CD4-positive, alpha-beta T cell treated with Interleukin-4 for 4 hours (primary cell): Measurements from ENCODE around the gene ADCK2.
"Not testable (repeated sequence)": the region's sequence is repeated elsewhere in the genome, so short reads cannot be mapped to it uniquely, and the experiment has no call there.

Source experiments
- DNase-seq: peaks from one replicate; pipeline ENCODE4 v3.0.0-alpha.2; 2020

The ADCK2 gene, protein sequence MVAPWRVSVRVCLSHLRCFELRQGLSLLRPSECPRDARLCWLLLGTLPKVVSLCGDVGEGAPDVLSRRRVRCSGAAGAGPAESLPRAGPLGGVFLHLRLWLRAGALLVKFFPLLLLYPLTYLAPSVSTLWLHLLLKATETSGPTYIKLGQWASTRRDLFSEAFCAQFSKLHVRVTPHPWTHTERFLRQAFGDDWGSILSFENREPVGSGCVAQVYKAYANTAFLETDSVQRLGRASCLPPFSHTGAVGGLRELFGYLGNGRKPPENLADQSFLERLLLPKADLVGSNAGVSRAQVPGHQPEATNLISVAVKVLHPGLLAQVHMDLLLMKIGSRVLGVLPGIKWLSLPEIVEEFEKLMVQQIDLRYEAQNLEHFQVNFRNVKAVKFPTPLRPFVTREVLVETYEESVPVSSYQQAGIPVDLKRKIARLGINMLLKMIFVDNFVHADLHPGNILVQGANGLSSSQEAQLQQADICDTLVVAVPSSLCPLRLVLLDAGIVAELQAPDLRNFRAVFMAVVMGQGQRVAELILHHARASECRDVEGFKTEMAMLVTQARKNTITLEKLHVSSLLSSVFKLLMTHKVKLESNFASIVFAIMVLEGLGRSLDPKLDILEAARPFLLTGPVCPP

DNA sequence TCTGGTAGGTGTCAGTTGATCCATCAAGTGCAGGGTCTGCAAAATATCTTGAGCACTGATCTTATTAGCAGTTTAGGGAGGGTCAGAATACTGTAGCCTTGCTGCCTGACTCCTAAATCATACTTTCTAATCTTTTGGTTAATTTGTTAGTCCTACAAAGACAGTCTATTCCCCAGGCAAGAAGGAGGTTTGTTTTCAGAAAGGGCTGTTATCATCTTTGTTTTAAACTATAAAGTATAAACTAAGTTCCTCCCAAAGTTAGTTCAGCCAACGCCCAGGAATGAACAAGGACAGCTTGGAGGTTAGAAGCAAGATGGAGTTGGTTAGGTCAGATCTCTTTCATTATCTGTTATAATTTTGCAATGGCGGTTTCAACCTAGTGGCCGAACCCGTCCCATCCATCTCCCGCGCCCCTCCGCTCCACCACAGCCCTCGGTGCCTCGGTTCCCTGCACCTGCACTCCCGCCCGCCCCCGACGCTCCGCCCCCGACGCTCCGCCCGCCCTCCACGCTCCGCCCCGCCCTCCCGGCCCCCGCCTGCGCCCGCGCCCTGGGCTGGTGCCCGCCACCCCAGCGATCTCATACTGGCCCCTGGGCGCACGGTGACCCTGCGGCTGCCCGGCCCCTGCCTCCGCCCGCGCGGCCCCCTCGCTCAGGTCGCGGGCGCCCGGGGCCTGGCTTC lies at the start of gene ADCK2:
TSS of gene ADCK2 (plus strand) at position 564 of the 681 bp plus-strand sequence. CDS start 386 bp downstream, outside the sequence.
- DNase-seq, result peak; percentile 43

DNA sequence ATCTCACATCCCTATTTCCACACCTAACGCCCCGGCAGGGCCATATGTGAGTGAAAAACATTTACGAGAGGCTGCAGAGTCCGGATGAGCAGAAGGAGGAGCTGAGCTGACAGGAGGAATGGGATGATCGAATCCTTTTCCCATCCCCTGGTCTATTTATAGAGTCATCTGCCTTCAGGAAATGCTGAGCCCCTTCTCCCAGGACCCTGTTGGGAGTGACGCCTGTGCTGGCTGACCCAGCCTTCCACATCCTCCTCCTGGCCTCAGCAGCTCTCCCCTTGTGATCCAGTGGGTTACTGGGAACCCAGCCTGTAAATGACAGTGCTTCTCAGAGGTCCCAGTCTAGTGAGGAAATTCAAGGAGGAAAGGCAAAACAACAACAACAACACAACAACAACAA lies 48.8 kb upstream of the ADCK2 start:
- no peak for DNase-seq

DNA sequence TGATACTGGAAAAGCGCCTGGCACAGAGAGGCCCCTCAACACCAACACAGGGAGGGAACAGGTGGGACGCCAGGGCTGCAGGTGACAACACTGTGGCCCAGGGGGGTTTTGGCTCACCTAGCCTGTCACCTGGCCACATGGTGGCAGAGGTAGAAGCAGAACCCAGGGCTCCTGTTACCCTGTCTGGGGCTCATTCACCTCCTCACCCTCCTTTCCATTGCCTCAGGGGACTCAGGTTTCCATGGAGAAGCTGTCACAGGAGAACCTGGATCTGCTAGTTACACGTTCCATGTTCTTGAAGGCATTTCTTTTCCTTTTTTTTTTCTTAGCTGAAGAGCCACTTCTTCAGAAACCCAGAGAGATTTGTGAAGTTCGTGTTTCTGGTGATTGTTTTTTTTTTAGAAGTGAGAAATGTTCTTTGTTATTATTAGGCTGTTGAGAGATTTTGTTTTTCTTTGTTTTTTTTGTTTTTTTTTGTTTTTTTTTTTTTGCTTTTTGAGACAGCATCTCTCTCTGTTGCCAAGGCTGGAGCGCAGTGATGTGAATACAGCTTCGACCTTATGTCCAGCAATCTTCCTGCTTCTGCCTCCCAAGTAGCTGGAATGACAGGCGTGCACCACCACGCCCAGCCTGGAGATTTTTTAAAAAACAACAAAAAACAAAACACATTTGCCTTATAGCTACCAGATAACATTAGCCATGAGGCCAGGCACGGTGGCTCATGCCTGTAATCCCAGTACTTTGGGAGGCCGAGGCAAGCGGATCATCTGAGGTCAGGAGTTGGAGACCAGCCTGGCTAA lies 48.2 kb upstream of the ADCK2 start:
- DNase-seq, result no peak

DNA sequence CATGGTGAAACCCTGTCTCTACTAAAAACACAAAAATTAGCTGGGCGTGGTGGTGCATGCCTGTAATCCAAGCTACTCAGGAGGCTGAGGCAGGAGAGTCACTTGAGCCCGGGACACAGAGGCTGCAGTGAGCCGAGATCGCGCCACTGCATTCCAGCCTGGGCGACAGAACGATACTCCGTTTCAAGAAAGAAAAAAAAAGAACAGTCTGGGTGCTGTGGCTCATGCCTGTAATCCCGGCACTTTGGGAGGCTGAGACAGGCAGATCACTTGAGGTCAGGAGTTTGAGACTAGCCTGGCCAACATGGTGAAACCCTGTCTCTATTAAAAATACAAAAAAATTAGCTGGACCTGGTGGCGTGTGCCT lies 47.6 kb upstream of the ADCK2 start:
- DNase-seq, result not testable (repeated sequence)

DNA sequence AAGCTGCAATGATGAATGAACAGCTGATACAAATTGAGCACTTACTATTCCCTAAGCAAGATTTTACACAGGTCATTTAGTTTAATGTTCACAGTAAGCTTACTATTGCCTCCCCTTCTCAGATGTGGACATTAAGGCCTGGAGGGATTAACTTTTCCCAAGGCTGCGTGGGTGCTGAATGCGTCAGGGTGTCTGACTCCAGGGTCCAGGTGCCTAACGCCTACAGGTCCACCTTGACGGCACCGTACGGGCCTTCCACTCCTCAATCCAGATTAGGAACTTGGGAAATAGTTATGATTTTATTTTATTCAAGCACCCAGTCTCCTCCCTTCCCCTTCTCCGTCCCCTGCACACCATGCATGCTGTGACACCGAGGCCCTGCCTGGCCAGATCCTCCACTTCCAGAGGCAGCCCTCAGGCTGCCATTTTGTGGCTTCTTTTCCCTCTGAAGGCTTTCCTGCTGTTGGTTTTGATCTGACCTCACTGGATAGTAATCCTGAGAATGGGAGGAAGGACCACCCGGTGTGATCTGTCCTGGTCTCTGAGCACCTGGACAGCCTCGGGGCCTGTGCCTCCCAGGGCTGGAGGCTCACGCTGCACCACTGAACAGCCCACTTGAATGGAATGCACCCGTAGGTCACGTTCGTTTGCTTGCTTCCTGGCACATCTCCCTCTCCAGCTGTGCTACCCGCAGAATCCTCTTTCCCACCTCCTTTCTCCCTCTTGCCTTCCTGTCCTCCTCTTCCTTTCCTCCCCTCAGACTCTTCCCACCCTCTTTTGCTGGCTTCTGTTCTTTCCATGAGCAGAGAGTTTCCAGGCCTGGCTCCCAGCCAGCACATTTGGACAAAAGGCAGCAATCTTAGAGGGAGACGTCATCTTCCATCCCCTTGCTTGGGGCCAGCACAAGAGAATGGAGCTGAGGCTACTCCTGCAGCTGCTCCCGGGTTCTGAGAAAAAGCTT lies 46.6 kb upstream of the ADCK2 start:
- DNase-seq, result no peak

DNA sequence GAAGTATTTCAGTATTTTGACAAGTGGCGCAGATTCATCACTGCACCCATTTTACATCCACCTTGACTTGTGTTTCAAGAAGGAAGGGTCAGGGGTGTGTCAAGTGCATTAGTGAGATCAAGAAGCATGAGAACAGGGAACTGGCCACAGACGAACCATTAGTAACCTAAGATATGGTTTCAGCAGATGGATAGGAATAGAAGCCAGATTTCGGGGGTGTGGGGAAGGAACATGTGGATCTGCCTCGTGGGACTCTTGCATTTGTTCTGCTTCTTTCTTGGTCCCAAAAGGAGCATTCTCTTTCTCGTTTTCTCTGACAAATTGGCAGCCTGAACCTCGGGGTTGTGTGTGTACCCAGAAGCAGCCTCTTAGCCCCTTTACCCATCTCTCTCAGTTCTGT lies 41.7 kb upstream of the ADCK2 start:
- DNase-seq, result no peak

DNA sequence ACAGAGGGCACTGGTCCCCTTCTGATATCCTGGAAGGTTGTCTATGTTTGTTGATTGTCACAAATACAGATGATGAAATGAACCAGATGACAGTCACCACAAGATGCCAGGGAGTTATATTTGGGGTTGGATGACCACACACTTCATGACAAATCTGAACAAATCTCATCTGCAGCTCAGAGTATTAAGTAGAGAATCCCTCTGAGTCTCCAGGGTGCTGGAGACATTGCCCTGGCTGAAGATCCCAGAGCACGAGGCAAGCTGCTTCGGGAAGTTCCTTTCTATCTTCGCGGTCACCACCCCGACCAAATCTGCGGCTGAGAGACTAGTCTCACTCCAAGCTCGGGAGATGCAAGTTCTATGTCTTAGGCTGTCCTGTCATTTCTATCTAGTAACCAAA lies 41.1 kb upstream of the ADCK2 start:
- no peak for DNase-seq

DNA sequence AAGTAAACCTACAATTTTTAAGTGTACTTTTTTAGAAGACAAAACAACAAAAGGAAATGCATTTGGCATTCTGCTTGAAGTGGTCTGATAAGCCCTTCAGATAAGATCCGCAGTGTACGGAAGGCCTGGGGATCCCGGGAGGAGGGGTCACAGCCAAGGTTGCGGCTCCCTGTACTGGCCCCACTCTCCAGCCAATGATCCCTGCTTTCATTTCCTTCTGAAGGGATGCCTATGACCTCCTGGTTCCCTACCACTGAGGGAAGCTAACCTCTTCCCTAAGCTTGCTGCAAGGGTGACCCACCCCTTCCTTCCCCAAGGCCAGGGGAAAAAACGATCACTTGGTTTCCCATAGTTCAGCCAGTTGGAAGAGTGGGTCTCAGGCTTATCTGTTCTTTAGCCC lies 37.4 kb upstream of the ADCK2 start:
- no peak for DNase-seq

DNA sequence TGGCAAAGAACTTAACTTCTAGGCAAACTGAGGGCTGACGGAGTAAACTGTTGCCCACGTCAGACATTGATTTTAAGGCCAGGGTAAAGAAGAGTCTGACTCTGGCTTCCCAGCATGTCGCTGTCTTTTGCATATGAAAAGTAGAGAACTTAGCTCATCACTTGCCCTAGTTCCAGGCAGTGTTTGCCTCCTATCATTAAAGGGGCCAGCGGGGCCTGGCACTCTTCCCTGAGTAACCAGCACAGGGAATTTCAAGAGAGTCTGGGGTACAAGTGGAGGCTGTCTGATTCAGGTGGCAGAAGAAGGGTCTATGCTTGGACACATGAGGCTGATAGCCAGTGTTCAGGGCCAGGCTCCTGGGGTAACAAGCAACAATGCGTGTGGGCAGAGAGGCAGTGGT lies 36.9 kb upstream of the ADCK2 start:
- DNase-seq, result no peak

DNA sequence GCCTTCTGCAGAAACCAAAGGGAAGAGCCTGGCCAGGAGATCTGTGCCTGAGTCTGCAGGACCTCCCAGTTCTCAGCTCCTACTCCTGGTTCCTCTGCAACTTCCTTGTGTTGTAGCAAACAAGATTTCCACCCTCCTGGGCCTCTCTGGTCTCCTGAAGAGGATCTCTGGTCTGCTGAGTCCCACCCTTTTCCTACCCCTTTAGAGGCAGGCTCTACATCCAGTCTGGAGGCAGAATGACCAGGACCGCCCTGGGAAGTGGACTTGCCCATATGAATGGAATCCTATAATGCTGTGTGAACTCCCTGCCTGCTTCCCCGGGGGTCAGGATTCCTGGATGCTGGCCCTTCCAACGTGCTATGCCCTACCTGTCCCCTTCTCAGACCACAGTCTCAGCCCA lies 35.3 kb upstream of the ADCK2 start:
- DNase-seq, result no peak

DNA sequence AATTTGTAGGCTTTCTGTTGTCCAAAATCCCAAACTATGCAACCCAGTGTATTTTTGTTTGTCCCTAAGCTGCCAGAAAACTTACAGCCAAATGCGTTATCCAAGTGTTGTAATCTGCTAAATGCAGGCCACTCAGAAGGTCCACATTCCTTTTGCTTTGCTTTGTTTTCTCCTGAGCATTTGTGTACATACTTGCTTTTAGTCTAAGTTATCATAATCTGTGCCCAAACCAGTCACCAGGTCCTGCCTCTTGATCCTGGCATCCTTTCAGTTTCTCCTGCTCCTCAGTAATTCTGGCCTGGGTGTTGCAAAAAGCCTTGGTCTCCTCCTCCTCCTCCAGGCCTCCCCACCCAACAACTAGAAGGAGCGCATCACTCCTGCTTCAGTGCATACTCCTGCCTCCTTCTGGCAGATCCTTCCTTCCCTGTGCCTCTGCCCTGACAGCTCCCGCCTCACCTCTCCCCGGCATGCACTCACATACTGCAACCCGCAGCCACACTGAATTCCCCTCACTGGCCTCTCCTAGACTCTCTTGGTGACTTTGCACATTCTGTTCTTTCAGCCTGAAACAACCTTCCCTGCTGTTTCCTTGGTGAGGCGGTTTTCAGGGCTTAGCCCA lies 34.5 kb upstream of the ADCK2 start:
- DNase-seq, result no peak

DNA sequence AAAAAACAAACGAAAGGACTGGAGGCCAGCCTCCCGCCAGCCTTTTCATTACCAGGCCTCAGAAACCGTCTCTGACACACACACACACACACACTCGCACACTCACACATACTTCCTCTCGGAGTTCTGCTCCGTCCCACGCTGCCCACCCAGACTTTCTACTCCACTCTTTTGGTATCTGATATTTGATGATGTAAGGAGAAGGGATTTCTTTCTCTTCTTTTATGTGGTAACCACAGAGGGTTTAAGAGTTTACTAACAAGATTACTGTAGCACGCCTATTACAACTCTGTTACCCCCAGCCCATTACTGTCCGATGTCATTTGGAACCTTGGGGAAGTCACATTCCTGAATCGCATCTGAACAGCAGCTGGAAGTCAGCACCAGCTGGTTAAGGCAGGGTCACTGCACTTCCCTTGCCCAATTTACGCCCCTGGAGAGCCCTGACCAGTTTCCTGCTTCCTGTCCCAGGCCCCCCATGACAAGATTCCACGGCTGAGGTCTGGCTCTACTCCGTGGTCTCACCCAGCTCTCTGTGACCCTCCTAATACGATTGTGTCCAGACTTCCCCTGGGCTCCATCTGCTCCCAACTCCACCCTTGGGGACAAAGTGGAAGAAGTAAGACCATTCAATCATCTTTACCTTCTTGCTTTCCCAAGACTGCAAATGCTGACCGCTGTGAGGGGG lies 33.2 kb upstream of the ADCK2 start:
- DNase-seq, result no peak

DNA sequence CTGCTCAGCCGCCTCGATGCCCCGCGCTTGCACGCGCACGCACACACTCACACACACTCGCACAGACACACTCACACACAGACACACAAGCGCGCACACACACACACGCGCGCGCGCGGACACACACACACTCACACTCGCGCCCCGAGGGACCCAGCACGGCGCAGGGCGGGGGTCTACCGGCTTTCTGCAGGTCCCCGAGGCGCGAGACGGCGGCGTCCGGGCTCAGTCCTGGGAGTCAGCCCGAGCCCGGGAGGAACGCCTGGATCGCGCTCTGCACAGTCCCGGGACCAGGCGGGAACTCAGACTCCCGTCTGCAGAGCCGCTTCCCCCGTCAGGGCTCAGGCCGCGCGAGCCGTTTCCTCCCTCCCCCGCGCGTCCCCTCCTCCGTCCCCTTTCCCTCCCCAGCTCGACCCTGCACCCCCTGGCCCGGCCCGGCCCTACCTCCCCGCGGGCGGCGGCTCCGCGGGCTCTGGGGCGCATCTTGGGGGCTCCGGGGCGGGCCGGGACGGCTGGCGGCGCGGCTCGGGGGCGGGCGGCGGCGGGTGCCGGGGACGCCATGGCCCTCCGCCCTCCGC lies 32.6 kb upstream of the ADCK2 start:
- DNase-seq, result no peak

DNA sequence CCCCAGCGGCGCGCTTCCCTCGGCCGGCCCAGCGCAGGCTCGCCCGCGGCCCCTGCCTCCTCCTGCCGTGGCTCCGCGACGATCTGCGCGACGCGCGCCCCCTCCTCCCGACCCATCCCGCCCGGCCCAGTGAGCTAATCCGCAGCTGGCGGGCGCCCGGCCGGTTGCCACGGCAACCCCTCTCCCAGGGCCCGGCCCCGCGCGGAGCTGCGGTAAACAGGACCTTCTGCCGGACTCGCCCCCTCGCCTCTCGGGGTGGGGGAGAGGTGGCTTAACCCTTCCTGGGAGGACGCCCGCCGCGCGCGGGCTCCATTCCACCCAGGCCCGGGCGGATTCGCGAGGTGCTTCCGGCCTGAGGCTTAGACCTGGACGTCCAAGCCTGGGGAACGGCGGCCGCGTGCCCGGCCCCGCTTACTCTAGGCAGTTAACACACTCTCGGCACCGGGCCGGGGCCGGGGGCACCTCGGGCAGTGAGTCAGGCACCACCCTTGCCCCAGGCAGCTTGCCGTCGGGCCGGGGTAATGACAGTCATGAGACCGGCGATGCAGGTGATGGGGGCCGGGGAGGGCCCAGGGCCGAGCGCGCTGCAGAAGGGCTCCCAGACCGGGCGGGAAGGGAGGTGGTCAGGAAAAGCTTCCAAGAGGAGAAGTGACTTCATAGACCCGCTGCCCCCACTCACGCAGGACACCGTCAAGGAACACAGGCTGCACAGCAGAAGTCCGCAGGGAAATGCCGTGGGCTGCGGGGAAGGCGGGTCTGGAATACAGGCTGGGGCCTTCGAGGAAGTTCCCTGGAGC lies 31.8 kb upstream of the ADCK2 start, which contains the start of gene DENND2A:
TSS of gene DENND2A (minus strand) at position 87 of the 797 bp plus-strand sequence. CDS start 38,416 bp downstream, outside the sequence.
- DNase-seq, result no peak

DNA sequence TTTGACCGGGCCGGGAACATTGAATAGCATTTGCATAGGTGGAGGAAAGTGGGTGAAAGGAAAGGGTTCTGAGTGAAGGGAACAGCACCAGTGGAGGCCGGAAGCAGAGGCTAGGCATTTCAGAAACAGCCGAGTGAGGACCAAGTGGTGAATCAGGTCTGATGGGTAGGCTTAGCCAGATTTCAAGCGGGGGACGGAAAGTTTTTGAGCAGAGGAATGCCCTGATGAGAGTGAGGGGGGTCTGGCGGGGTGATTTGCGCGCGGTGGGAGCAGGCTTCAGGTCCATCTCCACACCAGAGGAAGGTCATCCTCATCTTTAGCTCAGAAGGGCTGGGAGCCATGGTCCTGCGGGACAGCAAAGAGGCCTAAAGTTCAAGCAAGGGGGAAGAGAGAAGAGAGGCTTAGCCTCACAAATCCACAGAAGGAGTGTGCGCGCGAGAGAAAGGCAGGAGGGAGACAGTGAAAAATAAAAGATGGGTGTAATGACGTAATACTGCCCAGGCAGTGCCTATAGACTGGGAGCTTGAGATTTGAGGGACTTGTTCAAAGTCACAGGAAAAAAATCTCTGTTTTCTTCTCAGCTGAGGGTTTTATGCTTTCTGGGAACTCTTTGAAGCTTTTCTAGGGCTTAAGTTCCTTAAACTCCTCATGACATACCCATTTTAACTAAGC lies 31.1 kb upstream of the ADCK2 start:
- DNase-seq, result no peak

DNA sequence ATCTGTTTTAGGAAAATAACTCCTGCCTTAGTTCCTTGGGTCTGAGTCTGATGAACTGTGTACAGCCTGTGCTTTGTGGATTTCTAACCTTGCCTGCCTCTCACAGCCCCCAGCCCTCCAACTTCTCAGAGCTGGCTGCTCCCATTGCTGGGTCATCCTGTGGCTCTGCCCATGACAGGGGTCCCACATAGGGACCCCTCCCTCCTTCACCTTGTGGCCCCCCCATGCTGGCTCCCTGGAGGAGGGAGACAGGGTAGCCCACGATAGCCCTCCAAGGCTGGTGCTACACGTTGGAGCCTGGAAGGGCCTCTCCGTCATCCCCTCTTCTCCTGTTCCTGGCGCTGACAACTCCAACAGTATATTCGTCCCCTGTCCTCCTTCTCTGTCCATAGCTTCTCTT lies 29.3 kb upstream of the ADCK2 start:
- DNase-seq, result no peak

DNA sequence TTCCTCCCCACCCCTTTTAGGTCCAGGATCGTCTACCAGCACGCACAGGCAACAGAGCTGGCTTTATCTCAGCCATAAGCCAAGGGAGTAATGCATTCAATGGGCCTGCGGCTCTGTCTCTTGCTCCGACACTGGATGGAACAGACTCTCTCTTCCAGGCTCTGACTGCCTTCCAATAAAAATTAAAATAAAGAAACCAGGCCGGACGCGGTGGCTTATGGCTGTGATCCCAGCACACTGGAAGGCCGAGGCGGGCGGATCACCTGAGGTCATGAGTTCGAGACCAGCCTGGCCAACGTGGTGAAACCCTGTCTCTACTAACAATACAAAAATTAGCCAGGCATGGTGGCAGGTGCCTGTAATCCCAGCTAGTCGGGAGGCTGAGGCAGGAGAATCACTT lies 28.0 kb upstream of the ADCK2 start:
- not testable (repeated sequence) for DNase-seq

DNA sequence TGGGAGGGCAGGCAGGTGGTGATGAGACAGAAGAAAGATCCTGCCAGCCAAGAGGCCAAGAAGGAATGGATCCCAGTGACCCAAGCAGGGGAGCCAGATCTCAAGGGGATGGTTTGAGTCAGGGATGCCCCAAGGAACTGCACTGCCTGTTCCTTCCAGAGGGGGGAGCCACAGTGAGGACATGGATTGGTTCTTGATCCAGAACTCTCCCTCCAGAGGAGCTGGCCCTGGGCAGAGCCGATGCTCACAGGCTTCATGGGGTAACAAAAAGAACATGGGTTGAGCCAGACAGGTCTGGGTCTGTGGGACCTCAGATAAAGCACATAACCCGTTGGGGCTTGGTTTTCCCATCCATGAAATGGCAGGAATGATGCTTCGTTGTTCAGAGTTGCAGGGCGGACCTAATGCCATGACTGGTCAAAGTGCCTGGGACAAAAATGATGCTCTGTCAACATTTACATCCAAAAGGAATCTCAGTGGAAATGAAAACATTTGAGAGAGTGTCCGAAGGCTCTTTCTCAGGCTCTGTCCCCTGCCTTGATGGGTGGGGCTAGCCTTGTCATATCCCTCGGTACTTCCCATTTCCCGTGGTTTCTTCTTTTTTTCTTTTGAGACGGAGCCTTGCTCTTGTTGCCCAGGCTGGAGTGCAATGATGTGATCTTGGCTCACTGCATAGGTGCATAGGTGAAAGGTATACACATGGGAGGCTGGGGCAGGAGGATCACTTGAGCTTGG lies 27.4 kb upstream of the ADCK2 start:
- DNase-seq, result no peak
